MM.1S (cell line): ENCODE measurements around the gene SHISA7.

Experiments used
- CTCF ChIP-seq: fragments of 300-600 bp; sonication (generic); IDR thresholded peaks from 2 replicates; pipeline ENCODE4 v1.5.1; 2016; ENCODE audit warnings: antibody characterized with exemption, low read length, mixed read lengths
- EZH2 ChIP-seq: fragments of 300-600 bp; sonication (generic); optimal IDR thresholded peaks from 2 replicates; pipeline ENCODE3; 2017; ENCODE audit warnings: low read depth, mild to moderate bottlenecking, antibody characterized with exemption, low read length, mixed read lengths
- EZH2phosphoT487 ChIP-seq: fragments of 300-600 bp; sonication (generic); IDR thresholded peaks from 2 replicates; pipeline ENCODE4 v1.6.1; 2018; ENCODE audit warnings: antibody characterized with exemption, low read length

DNA sequence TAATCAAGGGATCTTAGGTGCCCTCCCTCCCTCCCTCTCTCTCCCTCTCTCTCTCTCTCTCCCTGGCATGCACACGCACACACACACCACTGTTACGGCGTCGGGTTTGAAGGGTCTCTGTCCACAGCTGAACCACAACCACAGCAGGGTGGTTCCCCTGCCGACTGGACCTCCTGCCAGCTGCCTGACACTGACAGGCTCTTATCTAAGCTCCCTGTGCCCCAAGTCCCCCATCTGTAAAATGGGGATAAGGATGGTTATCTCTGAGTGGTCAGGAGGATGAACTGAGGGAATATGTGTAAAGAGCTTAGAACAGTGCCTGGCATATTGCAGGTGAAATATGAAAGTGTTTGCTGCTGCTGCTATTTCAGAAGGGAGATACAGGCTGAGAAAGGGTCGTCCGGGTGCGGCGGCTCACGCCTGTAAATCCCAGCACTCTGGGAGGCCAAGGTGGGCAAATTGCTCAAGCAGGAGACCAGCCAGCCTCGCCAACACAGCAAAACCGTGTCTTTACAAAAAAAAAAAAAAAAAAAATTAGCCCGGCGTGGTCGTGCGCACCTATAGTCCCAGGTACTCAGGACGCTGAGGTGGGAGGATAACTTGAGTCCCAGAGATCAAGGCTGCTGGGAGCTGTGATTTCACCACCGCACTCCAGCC is 852 bp upstream of the SHISA7 start:
- no peak for TF ChIP-seq CTCF
- no peak for TF ChIP-seq EZH2
- TF ChIP-seq EZH2phosphoT487: no peak
